ENCODE results near the gene MAOB.

DNA sequence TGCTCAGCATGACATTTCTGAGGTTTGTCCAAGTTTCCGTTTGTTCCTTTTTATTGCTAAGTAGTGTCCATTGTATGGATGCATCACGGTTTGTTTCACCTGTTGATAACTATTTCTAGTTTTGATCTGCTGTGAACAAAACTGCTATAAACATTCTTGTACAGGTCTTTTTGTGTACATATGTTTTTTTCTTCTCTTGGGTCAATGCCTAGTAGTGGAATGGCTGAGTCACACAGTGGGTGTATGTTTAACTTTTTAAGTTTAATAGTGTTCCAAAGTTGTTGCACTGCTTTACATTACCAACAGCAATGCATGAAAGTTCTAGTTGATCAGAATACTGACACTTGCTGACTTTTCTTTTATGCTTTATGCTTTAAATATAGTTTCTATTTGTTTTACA lies 76.7 kb downstream of the MAOB start:
- TF ChIP-seq KAT2B (IDR thresholded peaks at IDR 0.05; ENCODE audit: low read depth, low read length) (no peak), NUFIP1 (IDR thresholded peaks at IDR 0.05; ENCODE audit: partially characterized antibody) (no peak), POLR2AphosphoS5 (IDR thresholded peaks at IDR 0.05; ENCODE audit: control insufficient read depth, insufficient read depth, low read depth, low read length) (no peak)
- TF ChIP-seq, protein P1, sequence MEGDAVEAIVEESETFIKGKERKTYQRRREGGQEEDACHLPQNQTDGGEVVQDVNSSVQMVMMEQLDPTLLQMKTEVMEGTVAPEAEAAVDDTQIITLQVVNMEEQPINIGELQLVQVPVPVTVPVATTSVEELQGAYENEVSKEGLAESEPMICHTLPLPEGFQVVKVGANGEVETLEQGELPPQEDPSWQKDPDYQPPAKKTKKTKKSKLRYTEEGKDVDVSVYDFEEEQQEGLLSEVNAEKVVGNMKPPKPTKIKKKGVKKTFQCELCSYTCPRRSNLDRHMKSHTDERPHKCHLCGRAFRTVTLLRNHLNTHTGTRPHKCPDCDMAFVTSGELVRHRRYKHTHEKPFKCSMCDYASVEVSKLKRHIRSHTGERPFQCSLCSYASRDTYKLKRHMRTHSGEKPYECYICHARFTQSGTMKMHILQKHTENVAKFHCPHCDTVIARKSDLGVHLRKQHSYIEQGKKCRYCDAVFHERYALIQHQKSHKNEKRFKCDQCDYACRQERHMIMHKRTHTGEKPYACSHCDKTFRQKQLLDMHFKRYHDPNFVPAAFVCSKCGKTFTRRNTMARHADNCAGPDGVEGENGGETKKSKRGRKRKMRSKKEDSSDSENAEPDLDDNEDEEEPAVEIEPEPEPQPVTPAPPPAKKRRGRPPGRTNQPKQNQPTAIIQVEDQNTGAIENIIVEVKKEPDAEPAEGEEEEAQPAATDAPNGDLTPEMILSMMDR (IDR thresholded peaks at IDR 0.05 in 2 of 3, conservative IDR thresholded peaks at IDR 0.05 in 1 of 3; ENCODE audit: insufficient read depth in 2 of 3, low read depth in 1 of 3, low read length in 3 of 3), result no peak
- TF ChIP-seq, protein P2, sequence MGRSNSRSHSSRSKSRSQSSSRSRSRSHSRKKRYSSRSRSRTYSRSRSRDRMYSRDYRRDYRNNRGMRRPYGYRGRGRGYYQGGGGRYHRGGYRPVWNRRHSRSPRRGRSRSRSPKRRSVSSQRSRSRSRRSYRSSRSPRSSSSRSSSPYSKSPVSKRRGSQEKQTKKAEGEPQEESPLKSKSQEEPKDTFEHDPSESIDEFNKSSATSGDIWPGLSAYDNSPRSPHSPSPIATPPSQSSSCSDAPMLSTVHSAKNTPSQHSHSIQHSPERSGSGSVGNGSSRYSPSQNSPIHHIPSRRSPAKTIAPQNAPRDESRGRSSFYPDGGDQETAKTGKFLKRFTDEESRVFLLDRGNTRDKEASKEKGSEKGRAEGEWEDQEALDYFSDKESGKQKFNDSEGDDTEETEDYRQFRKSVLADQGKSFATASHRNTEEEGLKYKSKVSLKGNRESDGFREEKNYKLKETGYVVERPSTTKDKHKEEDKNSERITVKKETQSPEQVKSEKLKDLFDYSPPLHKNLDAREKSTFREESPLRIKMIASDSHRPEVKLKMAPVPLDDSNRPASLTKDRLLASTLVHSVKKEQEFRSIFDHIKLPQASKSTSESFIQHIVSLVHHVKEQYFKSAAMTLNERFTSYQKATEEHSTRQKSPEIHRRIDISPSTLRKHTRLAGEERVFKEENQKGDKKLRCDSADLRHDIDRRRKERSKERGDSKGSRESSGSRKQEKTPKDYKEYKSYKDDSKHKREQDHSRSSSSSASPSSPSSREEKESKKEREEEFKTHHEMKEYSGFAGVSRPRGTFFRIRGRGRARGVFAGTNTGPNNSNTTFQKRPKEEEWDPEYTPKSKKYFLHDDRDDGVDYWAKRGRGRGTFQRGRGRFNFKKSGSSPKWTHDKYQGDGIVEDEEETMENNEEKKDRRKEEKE (IDR thresholded peaks at IDR 0.05; ENCODE audit: borderline replicate concordance in 1 of 2, control insufficient read depth in 1 of 2, low read depth in 2 of 2, low read length in 1 of 2), result no peak

All from K562 (cell line).